GM21381 (cell line): ENCODE data around the gene C5orf15.
A peak's percentile ranks its signal among the peaks of the same experiment; 100 is the strongest.
"Not testable (repeated sequence)": the region's sequence is repeated elsewhere in the genome, so short reads cannot be mapped to it uniquely, and the experiment has no call there.

ENCODE experiments used
- ATAC-seq: cut with Tn5 transposase; IDR thresholded peaks from one replicate; pipeline ENCODE4 v1.9.1; 2021; ENCODE audit warnings: mild to moderate bottlenecking, moderate library complexity; ENCODE audit not compliant: unreplicated experiment

C5orf15 gene

DNA sequence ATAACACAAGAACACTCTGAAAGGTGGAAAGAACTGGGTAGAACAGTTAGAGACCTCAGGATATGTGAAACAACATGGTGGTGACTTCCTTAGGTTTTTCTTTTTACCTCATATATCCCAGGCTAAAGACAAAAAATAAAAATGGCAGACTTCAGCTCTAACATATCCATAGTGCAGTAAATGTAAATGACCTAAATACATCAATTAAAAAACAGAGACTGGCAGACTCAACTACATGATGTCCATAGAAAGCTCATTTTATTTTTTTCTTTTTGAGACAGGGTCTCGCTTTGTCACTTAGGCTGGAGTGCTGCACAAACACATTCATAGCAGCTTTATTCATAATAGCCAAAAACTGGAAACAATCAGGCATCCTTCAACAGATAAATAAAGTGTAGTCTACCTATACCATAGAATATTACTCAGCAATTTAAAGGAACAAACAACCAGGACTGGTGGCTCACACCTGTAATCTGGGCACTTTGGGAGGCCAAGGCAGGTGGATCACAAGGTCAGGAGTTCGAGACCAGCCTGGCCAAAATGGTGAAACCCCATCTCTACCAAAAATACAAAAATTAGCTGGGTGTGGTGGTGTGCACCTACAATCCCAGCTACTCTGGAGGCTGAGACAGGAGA, 4.8 kb downstream of the C5orf15 start:
- ATAC-seq = no peak

DNA sequence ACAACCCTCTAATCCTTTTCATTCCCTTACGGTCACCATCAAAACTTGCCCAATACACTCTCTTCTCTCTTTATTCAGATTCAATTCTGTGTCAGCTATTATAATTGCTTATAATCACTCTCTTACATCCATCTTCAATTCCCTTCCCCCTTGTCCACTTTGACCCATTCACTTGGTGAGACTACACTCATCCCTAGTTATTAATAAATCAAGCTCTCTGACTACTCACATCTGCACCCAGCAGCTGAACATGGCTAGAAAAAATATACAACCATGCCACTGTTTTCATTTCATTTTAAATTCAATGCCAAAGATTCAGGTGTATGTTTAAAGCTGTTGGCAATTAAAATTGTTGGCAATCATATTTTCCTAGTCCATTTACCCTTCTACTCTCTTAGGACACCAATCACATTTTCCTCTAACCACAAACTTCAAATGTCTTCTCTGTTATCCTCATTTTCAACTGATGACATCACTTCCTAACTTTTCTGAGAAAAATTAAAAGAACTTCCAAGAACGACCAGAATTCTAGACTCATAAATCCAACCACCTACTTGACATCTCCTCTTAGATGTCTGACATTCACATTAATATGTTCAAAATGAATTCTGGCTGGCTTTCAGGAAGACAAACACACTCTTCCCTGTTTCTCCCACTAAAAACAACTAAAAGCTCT, 5.5 kb downstream of the C5orf15 start:
- no peak for ATAC-seq

DNA sequence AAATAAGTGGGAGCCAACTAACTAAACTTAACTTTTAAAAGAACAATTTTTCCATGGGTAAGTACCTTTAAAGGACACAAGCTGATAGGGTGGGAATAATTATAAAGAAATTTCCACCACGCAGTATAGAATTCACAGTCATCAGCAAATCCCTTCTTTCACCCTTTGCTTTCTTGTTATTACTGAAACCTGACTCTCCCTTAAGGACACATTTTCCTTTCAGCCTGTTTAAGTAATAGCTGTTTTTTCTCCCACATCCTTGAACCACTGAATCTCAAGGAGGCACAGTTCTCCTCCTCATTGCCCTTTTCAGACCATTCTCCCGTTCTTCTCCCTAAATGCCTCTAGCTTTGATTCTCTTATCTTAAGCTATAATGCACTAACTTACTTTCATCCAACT, 6.3 kb downstream of the C5orf15 start:
- ATAC-seq = no peak

DNA sequence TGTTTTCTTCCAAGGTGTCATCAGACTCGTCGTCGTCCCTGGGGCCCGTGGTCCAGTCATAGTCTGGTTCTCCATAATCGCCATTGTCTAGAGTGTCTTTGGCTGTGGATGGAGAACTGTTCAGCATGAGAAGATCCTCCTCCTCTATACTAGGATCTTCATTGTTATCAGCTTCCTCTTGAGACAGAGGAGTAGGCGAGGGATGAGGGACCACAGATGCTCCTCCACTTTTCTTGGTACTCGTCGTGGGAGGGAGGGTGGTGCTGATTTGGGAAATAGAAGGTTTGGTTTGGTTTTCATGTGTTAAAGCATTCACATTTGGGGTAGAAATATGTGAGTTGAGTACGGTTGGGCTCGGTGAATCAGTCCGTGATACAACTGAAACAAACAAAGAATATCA, 8.8 kb downstream of the C5orf15 start:
- ATAC-seq = no peak

DNA sequence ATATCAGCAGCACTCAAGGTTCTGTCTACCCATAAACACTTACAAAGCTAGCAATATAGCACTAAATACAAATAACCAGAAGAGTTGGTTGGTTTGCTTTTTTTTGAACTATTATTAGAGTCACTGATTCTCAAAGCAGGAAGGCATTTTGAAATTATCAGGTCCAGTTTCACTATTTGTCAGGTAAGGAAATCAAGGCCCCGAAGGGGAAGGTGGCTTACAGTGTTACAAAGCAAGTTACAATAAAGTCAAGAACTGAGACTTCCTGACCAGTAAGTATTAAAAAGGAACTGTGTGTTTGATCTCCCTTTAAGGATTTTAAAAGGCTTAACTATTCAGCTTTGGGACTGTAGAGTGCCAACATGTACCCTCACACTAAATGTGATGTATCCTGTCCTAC, 10.8 kb downstream of the C5orf15 start:
- peak; percentile 66 for ATAC-seq

DNA sequence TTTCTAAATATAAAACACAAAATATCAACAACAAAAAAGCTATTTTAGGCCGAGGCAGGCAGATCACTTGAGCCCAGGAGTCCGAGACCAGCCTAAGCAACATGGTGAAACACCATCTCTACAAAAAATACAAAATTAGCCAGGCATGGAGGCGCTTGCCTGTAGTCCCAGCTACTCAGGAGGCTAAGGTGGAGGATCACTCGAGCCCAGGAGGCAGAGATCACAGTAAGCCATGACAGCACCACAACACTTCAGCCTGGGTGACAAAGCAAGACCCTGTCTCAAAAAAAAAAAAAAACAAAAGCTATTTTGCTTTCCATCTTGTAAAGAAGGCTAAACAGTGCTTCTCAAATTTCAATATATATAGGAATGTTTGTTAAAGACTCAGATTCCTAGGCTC, 11.3 kb downstream of the C5orf15 start:
- no peak for ATAC-seq

DNA sequence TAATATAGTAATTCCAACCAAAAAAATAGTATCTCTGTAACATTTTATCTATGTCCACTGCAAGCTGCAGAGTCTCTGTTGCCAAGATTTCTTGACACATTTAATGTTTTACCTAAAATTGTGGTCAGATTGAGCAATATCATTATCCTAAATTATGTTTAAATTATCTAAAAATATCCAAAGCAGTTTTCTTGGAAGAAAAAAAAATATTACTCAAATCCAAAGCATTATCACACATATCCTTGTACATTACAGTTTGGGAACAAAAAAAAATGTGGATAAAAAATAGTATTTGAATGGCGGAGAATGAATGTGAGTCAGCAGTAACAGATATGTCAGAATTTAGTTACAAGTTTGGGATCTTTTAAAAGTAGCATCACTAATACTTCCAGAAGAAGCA, 12.2 kb downstream of the C5orf15 start:
- not testable (repeated sequence) for ATAC-seq

DNA sequence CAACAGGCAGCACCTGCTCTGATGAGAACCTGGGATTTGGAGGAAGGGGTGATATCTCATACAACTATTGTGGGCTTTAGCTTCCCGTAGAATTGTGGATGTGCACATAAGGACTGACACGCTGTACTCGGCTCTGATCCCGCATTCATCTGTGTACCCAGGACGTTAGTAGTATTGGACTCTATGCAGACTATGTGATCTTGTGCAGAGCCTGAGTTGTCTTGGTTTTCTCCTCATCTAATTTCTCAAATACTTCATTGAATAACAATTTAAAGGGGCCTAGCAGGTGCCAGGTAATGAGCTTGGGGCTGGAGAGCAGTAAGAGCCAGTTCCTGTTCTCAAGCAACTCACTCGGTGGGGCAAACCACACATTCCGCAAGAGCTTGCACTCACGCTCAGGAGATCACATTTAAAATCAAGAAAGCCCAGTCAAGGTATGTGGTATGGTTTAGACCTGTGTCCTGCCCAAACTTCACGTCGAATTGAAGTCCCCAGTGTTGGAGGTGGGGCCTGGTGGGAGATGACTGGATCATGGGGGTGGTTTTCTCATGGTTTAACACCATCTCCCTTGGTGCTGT, 14.8 kb downstream of the C5orf15 start:
- ATAC-seq = no peak

DNA sequence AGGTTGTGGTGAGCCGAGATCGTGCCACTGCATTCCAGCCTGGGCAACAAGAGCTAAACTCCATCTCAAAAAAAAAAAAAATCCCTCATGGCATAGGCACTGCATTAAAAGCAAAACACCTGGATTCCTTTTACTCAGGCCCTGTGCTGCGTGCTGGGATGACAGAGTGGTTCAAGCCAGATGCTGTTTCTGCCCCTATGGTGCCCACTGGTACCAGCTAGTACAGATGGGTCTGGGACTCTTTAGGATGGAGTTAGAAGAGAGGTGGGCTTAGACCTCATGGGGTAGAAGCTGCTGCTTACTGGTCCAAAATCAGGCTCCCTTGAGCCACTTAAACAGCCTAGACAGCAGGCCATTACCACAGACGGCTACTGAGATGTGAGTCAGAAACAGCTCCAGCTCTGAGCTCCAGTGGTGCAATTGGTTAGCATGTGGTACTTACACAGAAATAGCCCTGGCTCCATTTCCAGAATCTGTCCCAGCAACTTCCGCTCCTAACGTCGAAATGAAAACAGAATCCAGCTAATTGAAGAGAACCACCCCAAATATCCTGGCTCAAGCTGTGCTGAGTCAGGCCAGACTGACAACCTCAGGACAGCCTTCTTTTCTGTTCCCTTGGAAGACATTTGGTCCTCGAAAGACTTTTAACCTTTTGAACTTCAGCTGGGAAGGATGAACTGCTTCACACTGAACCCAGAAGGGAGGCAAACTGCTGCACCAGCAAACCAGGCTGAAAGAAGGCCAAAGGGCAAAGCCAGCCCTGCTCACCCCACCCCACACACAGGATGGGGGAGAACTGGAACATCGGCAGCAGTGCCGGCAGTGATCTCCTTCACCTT, 15.5 kb downstream of the C5orf15 start:
- no peak for ATAC-seq

DNA sequence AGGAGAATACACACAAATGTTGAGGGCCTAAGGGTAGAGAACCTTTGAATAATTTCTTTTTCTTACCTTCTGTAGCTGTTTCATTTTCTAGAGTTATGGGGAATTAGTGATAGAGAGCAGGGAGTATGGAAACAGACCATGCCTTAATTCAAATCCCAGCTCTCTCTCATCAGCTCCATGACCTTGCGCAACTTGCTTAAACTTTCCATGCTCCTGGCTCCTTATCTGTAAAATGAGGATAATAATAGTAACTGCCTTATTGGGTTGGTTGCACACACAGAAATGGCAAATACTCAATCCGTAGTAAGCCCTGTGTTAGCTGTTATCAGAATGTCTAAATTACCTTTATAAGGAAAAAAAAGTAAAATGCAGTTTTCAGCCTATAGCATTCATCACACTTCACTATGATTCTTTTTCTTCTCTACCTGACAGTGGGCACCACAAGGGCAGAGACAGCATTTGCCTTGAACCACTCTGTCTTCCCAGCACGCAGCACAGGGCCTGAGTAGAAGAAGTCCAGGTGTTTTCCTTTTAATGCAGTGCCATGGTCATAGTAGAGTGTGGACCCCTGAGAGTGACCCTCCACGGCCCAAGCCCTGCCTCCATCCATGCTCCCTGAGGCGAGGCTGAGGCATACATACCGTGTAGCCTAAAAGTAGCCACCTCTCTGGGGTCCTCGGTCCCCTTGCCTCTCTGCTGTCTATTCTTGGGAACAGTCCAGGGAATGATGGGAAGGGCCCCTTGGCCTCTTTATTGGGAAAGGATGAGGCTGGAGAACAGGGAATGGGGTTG, 17.4 kb downstream of the C5orf15 start:
- ATAC-seq = no peak

DNA sequence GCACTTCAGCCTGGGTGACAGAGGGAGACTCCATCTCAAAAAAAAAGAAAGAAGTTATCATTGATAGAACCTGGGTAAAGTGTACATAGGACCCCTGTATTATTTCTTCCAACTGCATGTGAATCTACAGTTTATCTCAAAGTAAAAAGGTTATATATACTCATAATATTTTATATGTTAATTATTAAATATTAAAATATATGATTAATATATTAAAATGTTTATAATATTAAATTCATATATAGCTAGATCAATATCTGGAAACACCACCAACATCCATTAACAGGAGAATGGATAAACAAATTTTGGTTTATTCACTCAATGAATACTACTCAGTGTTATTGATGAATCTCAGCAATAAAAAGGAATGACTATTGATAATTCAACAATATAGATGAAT, 19.7 kb downstream of the C5orf15 start:
- ATAC-seq = no peak

DNA sequence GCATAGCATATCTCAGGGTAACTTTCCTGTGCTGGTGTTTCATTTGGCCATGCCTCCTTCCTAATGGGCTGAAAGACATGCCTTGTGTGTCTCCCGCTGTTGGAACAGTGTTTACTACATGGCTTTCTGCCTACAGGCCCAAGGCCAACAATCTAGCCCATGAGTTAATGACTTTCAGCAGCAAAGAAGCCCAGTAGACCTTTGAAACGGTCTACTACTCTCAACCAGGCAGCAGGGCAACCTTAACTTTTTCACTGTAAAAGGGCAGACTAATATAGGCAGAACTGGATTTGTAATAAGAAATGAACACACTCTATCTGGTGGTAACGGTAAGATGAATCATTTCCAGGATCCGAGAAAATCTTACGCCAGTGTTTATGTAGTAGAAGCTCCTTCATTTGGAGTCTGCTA, 21.0 kb downstream of the C5orf15 start:
- ATAC-seq = no peak

DNA sequence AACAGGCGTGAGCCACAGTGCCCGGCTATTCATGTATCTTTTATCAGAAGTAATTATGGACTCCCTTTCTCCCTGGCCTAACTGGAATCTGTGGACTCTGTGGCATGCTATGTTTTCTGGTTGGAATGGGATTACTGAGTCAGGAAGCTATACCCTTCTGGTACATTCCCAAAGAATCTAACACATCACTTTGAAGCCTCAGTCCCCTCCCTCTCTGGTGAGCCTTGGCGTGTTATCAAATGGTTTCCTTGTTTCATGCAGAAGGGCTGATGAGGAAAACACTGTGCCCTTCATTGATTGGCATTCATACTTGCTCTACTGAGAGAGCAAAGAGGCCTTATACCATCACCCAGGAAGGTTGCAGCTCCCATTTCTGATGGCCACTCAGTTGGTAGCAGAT, 22.9 kb downstream of the C5orf15 start:
- ATAC-seq = no peak

DNA sequence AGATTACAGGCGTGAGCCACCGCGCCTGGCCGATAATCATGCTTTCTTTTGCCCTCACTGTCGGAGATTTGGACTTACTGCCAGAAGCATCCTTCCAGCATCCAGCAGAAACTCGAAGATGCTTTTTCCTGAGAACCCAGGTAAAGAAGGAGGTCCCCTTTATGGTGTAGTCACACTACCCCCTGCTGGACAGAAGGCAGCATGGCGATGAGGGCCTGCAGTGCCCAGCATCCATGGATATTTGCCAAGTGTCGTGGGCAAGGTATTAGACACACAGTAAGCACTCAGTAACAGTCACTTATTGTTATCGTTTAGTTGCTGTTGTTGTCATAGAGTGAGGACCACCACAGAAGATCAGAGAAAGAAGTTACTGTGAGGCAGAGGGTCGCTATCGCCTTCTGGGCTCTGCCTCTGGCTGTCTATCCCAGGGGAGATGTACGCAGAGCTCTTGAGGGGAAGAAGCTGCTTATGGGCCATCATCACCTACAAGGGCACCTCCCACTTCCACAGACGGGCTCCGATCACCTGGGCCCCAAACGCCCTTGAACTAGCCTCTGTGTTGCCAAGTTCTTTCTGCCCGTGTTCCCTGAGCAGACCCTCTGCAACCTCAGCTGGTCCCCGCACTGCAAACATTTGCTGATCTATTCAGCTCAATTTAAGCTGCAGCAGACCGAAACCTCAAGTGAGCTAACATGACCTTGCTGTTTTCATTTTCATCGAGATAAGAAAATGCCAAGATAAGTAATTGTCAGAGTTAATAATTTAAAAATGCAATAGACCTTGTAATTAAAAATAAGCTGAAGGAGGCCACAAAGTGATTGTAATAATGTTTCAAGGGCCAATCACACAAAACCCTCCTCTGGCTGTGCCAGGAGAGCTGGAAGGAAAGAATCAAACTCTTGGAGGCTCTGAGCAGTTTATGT, 23.9 kb downstream of the C5orf15 start:
- no peak for ATAC-seq

DNA sequence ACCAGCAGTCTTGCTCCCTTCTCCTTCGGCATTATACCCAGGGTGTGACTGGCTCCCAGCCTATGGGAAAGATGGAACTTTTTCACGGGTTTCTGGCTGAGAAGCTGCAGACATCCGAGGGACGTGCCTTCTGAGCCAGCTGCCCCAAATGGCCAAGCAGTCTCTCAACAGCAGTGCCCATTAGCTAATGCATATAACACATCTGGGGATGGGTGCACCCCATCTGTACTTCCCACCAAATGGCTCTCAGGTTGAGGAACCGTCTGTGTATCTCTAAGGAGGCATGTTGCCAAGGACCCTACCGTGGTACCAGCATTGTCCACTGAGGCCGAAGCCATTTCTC, 25.0 kb downstream of the C5orf15 start:
- no peak for ATAC-seq

DNA sequence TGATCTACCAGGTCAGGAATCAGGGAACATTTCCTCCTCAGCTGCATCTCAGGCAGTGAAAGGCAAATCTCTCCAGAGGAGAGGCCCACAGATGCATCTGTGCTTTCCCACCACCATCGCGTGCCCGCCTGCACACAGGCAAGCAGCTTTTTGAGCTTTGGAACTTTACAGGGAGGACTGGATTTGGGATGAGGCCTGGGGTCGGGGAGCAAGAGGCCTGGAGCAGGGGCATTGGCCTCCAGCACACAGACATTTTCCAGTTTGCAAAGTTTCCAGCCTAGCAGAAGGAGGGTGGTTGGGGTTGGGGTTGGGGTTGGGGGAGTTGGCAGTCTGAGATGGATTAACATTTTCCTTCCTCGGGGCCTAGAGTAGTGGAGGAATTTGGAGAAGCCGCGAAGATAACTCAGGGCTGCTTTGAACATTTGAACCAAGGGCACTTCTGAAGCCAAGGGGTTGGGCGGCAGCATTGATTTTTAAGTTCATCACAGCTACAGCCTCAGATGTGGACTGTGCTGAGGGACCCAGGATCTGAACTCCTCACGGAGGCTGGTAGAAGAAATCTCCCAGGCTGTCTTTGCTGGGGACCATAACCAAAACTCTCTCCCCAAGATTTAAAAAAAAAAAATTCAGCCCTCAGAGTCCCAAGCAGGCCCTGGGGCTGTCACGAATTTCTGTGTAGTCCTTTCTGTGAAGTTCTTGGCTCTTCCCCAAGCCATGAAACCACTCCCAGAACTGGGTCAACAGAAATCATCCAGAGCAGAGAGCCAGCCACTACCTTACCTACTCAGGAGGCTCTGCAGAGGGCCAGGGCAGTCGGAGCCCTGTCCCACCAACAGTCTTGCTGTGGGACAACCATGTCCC, 25.6 kb downstream of the C5orf15 start:
- ATAC-seq = no peak

DNA sequence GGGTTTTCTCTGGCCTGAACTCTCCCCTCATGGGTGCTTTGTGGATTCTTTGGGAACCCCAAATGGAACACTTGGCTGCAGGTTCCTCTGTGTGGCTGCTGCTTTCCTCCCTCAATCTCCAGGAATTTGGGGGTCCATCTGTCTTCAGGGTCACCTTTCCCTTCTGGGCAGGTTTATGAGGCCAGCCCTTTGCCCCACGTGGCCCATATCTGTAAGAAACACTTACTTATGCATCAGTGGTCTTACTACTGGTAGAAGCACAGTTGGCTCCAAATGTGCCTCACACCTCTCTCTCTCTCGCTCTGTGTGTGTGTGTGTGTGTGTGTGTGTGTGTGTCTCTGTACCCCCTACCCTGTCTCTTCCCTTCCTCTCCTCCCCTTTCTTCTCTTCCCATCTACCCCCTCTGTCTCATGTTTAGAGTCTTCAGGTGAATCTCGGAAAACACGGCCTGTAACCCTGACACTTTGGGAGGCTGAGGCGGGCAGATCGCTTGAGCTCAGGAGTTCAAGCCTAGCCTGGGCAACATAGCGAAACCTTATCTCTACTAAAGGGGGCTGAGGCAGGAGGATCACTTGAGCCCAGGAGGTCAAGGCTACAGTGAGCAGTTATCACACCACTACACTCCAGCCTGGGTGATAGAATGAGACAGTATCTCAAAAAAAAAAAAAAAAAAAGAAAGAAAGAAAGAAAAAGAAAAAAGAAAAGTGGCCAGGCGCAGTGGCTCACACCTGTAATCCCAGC, 26.8 kb downstream of the C5orf15 start:
- no peak for ATAC-seq

DNA sequence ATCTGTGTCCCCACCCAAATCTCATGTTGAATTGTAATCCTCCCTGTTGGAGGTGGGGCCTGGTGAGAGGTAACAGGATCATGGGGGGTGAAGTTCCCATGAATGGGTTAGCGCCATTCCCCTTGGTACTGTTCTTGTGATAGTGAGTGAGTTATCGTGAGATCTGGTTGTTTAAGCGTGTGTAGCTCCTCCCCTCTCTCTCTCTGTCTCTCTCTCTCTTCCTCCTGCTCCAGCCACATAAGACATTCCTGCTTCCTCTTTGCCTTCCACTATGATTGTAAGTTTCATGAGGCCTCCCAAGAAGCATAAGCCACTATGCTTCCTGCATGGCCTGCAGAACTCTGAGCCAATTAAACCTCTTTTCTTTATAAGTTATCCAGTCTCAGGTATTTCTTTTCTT, 28.8 kb downstream of the C5orf15 start:
- no peak for ATAC-seq
